Suprapubic skin (tissue), 4 donors: ENCODE measurements around the gene GRIN2A.

Source experiments
- POLR2A ChIP-seq, 2 donors: fragments of 450-650 bp; IDR thresholded peaks; one replicate each; pipeline ENCODE4 v1.6.1; 2017; ENCODE audit warnings: antibody characterized with exemption in 2 of 2, mild to moderate bottlenecking in 2 of 2, moderate library complexity in 2 of 2
- POLR2AphosphoS5 ChIP-seq, 3 donors: sonication (generic); formaldehyde crosslinking; IDR thresholded peaks; one replicate each; pipeline ENCODE4 v1.6.1; 2017; ENCODE audit warnings: antibody characterized with exemption in 3 of 3

- TF ChIP-seq POLR2A (IDR thresholded peaks at IDR 0.05) (no peak), POLR2AphosphoS5 (IDR thresholded peaks at IDR 0.05) (no peak)
Observed at GRCh38 chr16:9970796-9971195, 211.4 kb downstream of the GRIN2A start.
